ENCODE data around the gene SIM1.
"Not testable (repeated sequence)": the region's sequence is repeated elsewhere in the genome, so short reads cannot be mapped to it uniquely, and the experiment has no call there.

The SIM1 gene

DNA sequence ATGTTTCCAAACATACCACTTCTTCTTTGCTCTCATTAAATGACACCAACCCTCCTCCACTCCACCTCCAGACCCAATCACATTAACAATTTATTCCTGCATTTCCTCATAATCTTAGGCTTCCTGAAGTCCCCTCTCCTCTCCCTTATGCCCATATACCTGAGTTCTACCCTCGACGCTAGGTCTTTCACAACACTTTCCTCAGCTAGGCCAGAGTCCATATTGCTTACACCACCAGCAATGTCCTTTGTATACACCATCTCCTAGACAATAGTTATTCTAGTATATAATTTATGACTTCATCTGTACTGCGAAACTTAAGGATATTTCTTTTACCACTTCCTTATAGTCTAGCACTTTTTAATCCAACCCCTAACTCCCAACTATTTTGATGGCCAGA lies 47.7 kb downstream of the SIM1 start:
- DNase-seq: no peak

DNA sequence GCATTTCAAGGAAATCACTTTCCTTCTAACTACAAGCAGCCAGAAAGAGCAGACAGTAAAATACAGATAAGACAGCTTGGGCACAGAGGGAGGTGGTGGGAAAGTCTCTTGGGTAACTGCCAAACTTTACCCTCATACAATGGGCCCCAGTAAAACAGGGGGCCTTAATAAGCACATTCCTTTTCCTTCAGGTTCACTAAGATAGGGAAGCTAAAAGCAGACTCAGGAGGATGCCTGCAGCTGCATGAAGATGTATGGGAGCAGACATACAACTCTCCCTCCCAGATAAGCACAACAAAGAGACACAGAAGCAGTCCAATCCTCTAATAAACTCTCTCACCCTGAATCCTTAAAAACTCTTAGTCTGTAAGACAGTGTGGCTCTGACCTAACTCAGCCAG lies 49.0 kb downstream of the SIM1 start:
- no peak for DNase-seq

DNA sequence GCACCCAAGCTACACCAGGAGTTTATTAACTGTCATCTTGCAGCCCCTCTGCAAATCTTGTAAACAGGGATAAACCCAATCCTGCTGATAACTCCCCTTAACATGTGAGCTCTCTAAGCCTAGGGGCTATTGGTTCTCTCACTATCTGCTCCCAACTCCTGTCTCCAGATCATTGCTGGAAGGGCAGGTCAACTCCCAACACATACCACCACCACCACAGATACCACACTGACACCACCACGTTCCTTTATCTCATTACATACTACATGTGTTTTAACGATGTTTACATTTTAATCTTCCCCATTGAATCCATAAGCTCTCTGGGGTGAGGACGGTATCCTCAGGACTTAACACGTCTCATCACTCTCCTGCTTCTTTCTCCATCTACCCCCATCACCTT lies 51.8 kb downstream of the SIM1 start:
- DNase-seq: no peak

DNA sequence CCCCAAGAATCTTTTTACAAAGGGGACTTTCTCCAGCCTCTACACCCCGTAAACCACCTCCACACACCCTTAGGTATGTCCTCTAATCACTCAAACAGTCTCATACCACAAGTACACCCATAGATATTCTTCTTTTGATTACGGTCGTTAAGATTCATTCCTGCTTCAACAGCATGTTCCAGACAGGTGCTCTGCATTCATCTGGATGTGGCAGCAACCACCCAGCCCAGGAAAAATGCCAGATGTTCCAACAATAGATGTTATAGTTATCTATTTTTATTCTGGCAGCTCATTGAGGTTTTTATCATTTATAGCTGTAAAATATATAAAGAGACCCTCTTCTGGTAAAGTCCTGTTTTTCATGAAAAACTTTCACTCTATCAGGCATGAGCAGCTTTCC lies 60.7 kb downstream of the SIM1 start:
- DNase-seq: no peak

DNA sequence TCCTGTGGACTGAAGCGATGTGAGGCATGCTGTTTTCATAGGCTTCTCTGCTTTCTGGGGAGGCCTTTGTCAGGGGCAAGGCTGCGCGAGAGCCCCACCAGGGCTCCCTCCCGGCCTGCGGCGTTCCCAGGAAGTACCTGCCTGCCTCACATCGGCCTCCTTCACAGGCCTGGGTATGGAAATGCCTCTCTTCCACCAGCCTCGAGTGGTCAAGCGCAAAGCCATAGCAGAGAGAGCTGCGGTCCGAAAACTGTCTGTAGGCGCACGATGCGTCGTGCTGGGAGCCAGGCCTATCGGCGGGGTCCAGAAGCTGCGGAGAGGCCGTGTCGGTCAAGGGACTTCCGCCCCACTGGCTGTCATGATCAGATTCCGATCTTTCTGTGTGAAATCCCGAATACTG lies 71.2 kb downstream of the SIM1 start:
- no peak for DNase-seq

DNA sequence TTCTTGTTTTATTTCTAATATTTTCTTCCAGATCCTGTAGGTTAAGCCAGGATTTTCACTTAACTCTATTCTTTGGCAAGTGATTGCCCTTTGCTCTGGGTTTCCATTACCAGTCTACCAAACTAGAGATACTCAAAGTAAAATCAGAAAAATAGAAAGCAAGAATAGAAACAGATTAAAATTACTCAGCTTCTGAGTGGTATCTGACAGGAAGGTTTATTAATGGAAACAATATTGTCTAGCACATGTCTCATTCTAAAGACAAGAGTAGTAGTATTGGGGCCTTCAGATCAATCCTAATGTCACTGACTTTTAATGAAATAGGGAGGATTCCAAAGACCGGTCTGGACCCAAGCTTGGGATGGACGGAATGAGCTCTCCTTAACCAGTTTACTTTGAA lies 72.3 kb downstream of the SIM1 start:
- DNase-seq: no peak

DNA sequence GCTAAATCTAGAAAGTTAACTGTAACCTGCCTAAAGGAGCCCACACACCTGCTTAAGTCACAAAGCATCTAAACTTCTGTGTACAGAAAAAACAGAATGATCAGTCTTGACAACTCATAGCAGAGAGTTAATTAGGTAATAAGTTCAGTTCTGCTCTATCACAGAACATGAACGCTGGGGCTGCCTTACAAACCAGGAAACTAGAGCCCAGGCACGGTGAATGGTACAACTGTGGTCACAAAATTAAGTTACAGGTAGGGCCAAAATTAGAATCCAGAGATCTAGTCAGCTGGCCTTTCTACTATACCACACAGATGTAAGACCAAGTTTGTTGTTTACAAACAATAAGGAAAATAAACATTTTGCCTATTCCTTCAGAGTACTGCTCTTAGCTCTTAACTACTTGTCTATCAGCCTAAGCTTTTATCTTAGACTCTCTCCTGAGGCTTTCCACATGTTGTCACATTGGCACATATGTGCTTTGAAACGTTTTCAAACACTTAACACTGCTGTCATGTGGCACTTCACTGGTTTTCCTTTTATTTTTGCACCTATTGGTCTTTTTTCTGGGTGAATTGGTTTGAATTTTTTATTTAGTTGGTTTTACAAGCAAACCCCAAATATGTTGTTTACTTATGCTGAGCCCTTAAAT lies 75.7 kb downstream of the SIM1 start:
- DNase-seq: no peak

DNA sequence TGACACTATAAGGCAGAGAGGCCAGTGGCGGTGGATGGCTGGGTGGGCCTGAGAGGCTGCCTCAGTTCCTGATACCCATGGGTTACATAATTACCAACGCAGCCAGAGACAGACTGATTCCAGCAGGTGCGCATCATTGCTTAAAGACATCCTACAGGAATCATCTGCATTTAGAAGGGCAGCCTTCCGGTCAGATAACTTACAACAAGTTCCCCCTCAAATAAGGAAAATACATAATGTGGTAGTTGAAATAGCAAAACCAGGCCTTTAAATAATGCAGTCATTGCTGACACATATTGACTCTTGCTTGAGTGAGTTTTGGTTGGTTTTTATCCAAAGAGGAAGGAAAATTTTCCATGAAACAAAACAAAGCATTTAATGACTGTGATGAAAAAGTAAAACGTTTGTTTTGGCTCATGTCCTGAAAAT lies 81.9 kb downstream of the SIM1 start:
- DNase-seq: peak; percentile 15

DNA sequence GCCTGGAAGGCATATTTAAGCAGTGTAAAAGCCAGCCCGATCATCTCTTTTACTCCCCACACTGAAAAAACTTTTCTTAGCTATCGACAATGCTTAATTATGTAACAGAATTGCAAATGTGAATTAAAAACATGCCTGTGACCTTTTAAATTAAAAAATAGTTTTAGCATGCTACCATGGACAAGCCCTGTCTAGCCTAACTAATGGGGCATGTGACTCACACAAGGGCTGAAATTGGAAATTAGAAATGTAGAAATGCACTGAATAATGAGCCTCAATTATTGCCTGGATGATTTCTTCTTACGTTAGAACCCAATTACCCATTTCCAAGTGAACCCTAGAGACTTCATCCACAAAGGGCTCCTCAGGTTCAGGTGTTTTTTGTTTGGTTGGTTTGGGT lies 82.7 kb downstream of the SIM1 start:
- peak; percentile 28 for DNase-seq

DNA sequence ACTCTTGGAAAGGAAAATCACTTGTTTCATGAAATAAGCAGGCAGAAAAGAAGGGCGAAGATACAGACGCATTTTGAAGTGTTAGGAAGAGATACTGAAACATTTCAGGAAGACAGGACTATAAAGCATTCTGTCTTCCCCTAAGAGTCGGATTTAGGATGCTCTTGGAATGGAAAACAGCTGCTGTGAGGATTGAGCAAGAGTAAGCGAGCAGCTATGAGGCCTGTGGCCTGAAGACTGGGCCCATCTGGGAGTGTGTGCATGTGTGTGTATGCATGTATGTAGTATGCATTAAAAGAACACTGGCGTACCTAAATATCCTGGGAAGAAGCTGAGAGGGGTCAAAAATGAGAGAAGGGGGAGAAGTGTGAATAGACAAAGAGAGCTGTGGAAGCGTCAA lies 83.6 kb downstream of the SIM1 start:
- peak; percentile 52 for DNase-seq

DNA sequence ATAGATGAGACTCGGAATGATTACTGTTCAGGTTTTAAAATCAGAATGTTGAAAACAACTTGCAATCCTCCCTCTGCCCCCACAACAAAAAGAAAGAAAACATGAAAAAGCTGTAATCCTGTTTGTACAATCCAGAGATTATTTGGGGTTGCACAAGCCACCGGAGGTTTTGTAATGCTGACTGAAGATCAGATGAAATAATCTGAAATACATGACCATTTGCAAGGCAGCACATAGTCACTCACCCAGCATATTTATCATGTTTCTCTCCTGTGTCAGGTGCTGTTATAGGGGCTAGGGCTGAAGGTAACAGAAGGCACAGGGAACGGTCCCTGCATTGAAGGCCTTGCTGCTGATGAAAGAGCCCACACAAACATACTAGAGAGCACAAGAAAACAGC lies 85.3 kb downstream of the SIM1 start:
- no peak for DNase-seq

DNA sequence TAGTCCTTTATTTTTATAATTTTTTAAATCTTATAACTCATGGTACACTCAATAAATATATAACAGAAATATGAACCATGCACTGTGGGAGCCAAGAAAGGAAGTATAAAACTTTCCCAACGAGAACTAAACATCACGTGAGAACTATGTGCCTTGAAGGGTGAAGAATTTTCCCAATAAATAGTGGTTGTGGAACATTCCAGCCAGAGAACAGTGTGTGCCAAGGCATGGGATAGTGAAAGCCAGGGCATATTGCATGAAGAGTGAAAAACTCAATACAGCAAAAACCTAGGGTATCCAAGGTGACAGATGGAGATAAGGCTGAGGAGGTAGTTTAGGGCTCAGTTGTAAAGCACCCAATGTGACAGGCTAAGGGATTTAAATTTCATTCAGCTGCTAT lies 86.1 kb downstream of the SIM1 start:
- no peak for DNase-seq

DNA sequence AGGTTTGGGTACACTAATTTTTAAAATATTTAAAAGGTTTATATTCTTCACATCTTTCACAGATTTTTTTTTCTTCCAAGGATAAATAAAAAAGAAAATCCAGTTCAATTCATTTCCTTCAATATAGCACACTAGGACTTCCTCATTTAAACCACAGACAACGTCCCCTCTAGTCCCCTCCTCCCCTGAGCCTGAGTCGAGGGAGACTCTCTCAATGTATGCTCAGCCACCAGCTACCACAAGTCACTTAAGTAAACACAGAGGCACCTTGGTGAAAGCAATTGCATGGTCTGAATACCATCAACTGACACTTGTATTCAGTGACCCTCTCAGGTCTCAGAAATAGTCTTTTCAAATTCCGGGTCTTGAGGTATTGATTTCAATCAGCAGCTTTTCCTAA lies 88.6 kb downstream of the SIM1 start:
- no peak for DNase-seq

DNA sequence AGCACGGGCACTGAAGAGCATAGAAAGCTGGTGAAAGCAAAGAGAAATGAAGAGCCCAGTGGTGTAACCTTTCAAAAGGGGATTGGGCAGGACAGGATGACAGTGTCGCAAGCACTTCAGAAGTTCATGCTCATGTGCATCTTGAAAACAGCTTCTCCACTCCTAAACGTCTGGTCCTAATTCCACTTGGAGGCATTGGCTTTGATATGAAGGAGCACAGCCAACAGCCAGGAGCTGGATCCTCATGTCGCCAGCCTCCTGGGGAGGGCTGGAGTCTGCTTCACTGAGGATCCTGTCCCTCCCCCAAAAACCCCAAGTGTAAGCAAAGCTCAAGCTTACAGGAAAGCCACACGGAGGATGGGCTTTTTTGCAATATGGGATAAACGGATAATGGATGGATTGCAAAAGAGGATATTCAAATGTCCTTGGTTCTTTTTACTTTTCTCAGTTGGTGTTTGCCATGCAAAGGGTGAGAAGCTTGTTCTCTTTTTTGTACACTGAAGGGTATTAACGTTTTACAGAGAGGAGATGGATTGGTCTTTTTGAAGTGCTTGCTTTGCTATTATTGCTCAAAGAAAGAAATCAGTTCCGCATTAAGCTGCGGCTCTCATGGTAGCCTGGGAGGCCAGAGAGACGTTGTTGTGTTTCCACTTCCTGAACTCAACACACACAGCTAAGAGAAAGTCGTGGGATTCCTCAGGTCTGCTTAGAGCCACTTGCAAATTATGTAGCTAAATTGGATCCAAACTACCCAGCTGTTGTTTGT lies 92.2 kb downstream of the SIM1 start:
- peak; percentile 23 for DNase-seq

DNA sequence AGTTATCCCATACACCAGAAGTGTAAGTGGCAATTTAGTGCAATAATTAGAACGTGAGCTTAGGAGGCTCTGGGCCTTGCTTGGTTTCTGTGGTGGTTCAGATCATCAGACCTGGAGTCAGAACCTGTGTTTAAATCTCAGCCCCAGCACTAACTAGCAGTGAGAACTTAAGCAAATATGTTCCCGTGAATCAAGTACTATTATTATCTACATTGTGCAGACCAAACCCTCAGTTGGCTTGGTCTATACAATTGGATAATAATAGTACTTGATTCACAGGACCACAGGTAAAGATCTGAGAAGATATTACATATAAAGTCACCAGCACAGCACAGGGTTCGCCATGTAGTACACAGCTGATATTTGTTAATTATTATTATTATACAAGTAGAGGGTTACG lies 93.1 kb downstream of the SIM1 start:
- no peak for DNase-seq

DNA sequence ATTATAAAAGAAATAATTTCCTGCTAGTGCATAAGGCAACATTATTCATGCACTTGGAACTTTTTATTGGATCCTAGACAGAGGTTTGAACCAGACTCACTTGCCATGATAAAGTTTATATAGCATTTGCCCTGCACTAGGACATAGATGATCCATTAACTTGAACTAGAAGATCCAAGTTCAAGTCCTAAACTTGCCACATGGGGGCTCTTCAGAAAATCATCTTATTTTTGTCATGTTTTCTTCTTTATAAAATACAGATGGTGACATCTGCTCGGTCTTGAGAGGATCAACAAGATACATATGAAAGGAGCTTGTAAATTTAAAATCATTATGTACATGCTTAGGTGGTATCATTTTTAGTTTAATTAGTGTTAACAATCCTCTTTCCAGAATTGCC lies 94.5 kb downstream of the SIM1 start:
- DNase-seq: no peak

DNA sequence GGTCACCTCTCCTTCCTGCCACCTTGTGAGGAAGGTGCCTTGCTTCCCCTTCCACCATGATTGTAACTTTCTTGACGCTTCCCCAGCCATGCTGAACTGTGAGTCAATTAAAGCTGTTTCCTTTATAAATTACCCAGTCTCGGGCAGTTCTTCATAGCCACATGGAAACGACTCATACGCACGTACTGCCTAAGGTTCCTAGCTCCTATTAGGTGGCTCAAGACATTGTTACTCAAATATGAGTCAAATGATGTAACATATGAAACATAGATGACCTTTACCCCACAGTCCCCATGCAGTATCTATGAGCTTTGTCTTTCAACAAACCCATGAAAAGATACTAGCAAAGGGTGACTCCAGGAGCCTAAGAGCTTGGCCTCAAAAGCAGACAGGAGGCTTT lies 98.3 kb downstream of the SIM1 start:
- DNase-seq: peak; percentile 85

DNA sequence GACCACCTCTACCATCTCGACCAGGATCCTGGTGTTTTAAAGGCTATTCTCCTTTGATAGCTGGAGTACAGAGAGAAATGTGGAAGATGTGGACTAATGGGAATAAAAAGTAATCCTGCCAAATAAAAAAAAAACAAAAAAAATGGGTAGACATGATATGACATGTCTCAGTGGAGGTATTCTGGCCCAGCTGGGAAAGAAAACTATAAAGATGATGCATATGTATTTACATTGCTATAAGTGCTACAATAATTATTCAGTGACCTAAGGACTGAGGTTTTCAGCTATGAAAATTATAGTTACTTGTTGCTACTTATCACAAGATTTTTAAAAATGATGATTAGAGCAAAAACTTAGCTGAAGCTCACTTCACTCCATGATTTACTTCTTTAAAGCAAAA lies 101.1 kb downstream of the SIM1 start:
- no peak for DNase-seq

DNA sequence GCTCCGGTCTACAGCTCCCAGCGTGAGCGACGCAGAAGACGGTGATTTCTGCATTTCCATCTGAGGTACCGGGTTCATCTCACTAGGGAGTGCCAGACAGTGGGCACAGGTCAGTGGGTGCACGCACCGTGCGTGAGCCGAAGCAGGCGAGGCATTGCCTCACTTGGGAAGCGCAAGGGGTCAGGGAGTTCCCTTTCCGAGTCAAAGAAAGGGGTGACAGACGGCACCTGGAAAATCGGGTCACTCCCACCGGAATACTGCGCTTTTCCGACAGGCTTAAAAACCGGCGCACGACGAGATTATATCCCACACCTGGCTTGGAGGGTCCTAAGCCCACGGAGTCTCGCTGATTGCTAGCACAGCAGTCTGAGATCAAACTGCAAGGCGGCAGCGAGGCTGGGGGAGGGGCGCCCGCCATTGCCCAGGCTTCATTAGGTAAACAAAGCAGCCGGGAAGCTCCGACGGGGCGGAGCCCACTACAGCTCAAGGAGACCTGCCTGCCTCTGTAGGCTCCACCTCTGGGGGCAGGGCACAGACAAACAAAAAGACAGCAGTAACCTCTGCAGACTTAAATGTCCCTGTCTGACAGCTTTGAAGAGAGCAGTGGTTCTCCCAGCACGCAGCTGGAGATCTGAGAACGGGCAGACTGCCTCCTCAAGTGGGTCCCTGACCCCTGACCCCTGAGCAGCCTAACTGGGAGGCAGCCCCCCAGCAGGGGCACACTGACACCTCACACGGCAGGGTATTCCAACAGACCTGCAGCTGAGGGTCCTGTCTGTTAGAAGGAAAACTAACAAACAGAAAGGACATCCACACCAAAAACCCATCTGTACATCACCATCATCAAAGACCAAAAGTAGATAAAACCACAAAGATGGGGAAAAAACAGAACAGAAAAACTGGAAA lies 109.7 kb downstream of the SIM1 start:
- not testable (repeated sequence) for DNase-seq

DNA sequence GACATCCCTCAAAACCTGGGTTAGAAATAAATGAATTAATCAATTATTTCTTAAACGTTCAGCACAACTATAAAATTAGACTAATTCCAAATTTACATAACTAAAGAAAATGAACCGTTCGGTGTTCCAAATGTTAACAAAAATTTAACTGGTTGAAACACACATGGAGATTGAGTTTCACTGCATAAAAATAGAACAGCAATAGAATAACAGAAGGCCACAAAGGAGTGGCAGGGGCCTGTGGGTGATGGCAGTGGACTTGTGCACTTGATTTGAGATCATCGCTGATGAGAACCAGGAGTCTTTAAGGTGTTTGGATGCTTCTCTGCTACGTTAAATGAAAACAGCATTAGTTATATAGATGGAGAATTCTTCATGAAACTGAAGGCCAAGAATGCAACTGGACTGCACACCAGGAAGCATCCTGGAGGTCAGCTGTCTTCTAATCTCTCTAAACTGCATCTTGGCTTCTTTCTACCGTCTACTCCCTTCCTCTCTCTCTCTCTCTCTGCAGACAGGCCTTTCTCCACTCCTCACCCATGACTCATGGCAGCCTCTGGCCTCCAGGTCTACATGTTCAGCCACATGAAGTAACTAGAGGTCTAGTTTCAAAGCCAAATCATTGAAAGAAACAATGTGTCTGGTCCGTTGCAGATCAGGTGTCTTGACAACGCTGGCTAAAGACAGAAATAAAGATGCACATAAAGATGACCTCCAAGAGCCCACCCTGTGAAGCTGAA lies 111.3 kb downstream of the SIM1 start:
- peak; percentile 60 for DNase-seq

DNA sequence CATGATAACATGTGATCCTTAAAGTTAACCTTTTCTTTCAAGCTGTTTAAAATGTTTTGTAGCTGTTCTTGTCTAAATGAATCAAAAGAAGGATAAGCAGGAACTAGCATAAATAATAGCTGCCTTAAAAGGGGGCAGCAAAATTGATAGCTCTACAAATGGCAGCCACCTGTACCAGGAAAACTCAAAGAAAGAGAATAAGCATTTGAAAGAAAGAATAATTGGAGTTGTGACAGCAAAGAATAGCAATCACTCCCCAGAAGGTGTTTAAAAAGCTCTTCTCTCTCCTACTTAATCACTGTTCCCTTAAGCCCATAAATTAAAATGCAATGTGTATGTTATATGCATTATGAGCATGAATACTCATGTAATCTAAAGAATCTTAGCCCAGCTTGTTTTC lies 114.6 kb downstream of the SIM1 start:
- DNase-seq: no peak

DNA sequence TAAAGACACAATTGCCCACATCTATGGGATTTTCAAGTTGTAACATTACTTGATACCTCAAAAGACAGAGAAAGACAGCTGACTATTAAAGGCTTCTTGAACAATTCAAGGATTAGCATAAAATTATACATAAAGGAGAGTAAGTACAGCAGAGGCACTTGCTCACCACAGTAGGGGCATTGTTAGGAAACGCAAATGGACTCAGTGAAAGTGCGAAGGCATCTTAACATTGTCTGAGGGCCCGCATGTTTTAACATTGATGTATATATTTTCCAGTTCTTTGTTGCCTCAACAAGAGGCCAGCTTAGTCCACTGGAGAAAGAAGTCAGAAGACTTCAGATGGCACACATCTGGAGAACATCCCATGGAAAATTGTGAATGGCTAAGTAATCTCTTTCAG lies 115.4 kb downstream of the SIM1 start:
- no peak for DNase-seq

DNA sequence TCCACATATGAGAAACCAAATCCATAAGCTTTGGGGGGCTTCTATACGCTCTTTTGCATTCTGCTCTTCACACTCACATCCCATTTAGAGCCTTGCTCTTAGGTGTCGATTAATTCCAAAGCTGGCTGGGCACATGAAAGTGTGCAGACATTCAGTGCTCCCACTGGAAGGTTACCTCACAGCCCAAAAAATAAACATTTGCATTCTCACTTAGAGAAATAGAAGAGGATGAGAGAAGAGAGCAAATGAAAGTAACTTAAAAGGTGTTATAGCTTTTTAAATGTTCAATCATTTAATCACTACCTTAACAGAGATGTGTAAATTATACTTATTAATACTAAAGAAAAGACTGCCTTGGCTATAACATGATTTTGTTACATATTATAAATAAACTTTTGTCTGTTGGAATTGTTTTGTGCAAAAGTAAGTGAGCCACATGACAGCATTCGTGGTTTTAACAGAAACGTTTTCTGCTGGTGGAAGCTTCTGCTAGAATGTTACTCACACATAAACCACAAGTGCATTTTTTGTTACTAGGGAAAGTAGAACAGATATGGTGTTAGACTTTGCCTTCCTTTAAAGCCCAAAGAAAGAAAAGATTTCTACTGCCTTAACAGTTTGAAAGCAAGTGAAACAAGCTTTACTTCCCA lies 116.7 kb downstream of the SIM1 start:
- peak; percentile 80 for DNase-seq

Data from fibroblast of skin of right biceps (primary cell).